Dedifferentiated amniotic fluid mesenchymal stem cell (primary cell): ENCODE measurements around the gene AFMID.

ENCODE experiments used
- DNase-seq: peaks from one replicate; pipeline ENCODE4 v3.0.0-alpha.2; 2016; ENCODE audit errors: extremely low spot score

The AFMID gene

GRCh38 chr17:78180083-78180482 lies 7.1 kb upstream of the AFMID start:
- DNase-seq: no peak

- DNase-seq: no peak
Measured at GRCh38 chr17:78180508-78180907, 6.7 kb upstream of the AFMID start.

GRCh38 chr17:78182504-78182903 lies 4.7 kb upstream of the AFMID start:
- no peak for DNase-seq

- DNase-seq: no peak
Measured at GRCh38 chr17:78183916-78184315, 3.2 kb upstream of the AFMID start.

- DNase-seq: no peak
Measured at GRCh38 chr17:78184351-78184750, 2.8 kb upstream of the AFMID start.

GRCh38 chr17:78184868-78185267 lies 2.3 kb upstream of the AFMID start:
- no peak for DNase-seq

- no peak for DNase-seq
Measured at GRCh38 chr17:78185981-78186691, 1.0 kb upstream of the AFMID start.

GRCh38 chr17:78196716-78197115 lies 9.6 kb downstream of the AFMID start:
- no peak for DNase-seq

GRCh38 chr17:78197147-78197832 lies 10.1 kb downstream of the AFMID start:
- no peak for DNase-seq

GRCh38 chr17:78200451-78200850 lies 13.3 kb downstream of the AFMID start:
- DNase-seq: no peak

GRCh38 chr17:78202666-78203065 lies 15.5 kb downstream of the AFMID start:
- no peak for DNase-seq

GRCh38 chr17:78204387-78205123 lies 17.4 kb downstream of the AFMID start:
- no peak for DNase-seq

- no peak for DNase-seq
Measured at GRCh38 chr17:78205124-78205775, 18.1 kb downstream of the AFMID start.

GRCh38 chr17:78206298-78206697 lies 19.1 kb downstream of the AFMID start:
- DNase-seq: no peak

- no peak for DNase-seq
Measured at GRCh38 chr17:78208486-78208885, 21.3 kb downstream of the AFMID start.

- no peak for DNase-seq
Measured at GRCh38 chr17:78210111-78210510, 22.9 kb downstream of the AFMID start.

- no peak for DNase-seq
Measured at GRCh38 chr17:78211032-78211431, 23.9 kb downstream of the AFMID start.

GRCh38 chr17:78214016-78214705 lies 27.0 kb downstream of the AFMID start, which contains the start of gene BIRC5:
BIRC5 (plus strand) TSS chr17:78214253; CDS start chr17:78214317, 64 bp downstream.
- peak; percentile 84 for DNase-seq

- no peak for DNase-seq
Measured at GRCh38 chr17:78214706-78215061, 27.5 kb downstream of the AFMID start.

- no peak for DNase-seq
Measured at GRCh38 chr17:78219396-78220150, 32.4 kb downstream of the AFMID start.

GRCh38 chr17:78223061-78223460 lies 35.9 kb downstream of the AFMID start:
- no peak for DNase-seq
